ENCODE measurements around the gene STX1A.
"Not testable (repeated sequence)": the region's sequence is repeated elsewhere in the genome, so short reads cannot be mapped to it uniquely, and the experiment has no call there.

- TF ChIP-seq PAX5 (IDR thresholded peaks at IDR 0.05; ENCODE audit: insufficient read depth, low read length, severe bottlenecking); POLR2A (IDR thresholded peaks at IDR 0.05; ENCODE audit: low read depth, low read length); TAF1 (IDR thresholded peaks at IDR 0.05; ENCODE audit: low read depth, low read length); POLR2AphosphoS5 (IDR thresholded peaks at IDR 0.05; ENCODE audit: low read depth, low read length); SPI1 (IDR thresholded peaks at IDR 0.05; ENCODE audit: low read depth, low read length): not testable (repeated sequence)
These were observed 58.9 kb downstream of the STX1A start for GRCh38 chr7:73660594-73660993.
